HepG2 (cell line): ENCODE results near the gene WDR70. TPM values are rescaled to one million over a fixed set of nuclear protein-coding genes. Genes with fewer than 3 reads are reported as not detected.

ENCODE experiments used
- ATAC-seq: fragments of 200-7000 bp; cut with Tn5 transposase; 3 replicates; pipeline ENCODE4 v1.9.1; 2020; ENCODE audit warnings: mild to moderate bottlenecking, moderate library complexity
- BruUV-seq: library from RNA; stranded (reverse); fragments of 400-500 nt; replicated peaks from 2 replicates; lab custom pipeline; 2021; lab: Mats Ljungman, UMichigan
- CTCF ChIA-PET: fragments of 300-600 bp; formaldehyde crosslinking; extraction: SDS; loops from one replicate; lab custom pipeline; 2021; ENCODE audit warnings: low total read pairs, inconsistent platforms, low intra/inter-chr PET ratio; lab: Yijun Ruan, JAX
- POLR2A ChIA-PET: fragments of 350-600 bp; sonication (Branson Sonifier 250); formaldehyde crosslinking; loops from one replicate; lab custom pipeline; 2020; ENCODE audit warnings: antibody characterized with exemption, inconsistent platforms; lab: Yijun Ruan, JAX
- DNase-seq: peaks from one replicate; pipeline ENCODE4 v3.0.0-alpha.2; 2015; ENCODE audit warnings: low spot score
- FAIRE-seq: peaks from 3 replicates; lab custom pipeline; 2011; peaks lifted over from hg19 to GRCh38; lab: Jason Lieb, UNC
- H2AFZ ChIP-seq: one replicate; pipeline ENCODE4 v1.6.1; 2011; ENCODE audit warnings: low read length, inconsistent platforms
- H3K27ac ChIP-seq: fragments of 300-600 bp; 3 replicates; pipeline ENCODE4 v1.8.0; 2011; ENCODE audit warnings: mixed run types, mild to moderate bottlenecking, mixed read lengths, low read length, inconsistent platforms; ENCODE audit not compliant: insufficient read depth; ENCODE audit errors: extremely low read length
- H3K27me3 ChIP-seq, 2 experiments: fragments of 200-600 bp in 1 of 2; 2 replicates in 1 of 2; 3 replicates in 1 of 2; pipeline versions ENCODE4 v1.6.0 to v1.8.0; 2011; ENCODE audit warnings: low read length in 2 of 2, mild to moderate bottlenecking in 2 of 2, moderate library complexity in 2 of 2, inconsistent platforms in 1 of 2; ENCODE audit not compliant: insufficient read depth in 2 of 2, control insufficient read depth in 1 of 2
- H3K36me3 ChIP-seq, 2 experiments: fragments of 200-600 bp in 1 of 2; replicated peaks in 1 of 2; 2 replicates in 1 of 2; 3 replicates in 1 of 2; pipeline versions ENCODE4 v1.5.1 to v1.8.0; 2011; ENCODE audit warnings: low read length in 2 of 2, inconsistent platforms in 1 of 2; ENCODE audit not compliant: insufficient read depth in 2 of 2, control insufficient read depth in 1 of 2
- H3K4me1 ChIP-seq: 2 replicates; pipeline ENCODE4 v1.5.1; 2012; ENCODE audit warnings: low read length, inconsistent platforms; ENCODE audit not compliant: insufficient read depth
- H3K4me2 ChIP-seq: 2 replicates; pipeline ENCODE4 v1.6.0; 2011; ENCODE audit warnings: low read depth, low read length, inconsistent platforms
- H3K4me3 ChIP-seq, 3 experiments: fragments of 200-600 bp in 1 of 3; sonication (generic), shearing (Covaris generic) in 1 of 3; replicated peaks in 1 of 3; 2 replicates each; pipeline ENCODE4 v1.5.1; 2011 to 2016; ENCODE audit warnings: low read length in 3 of 3, inconsistent platforms in 2 of 3, low read depth in 2 of 3, mild to moderate bottlenecking in 2 of 3, control low read depth in 1 of 3, mixed read lengths in 1 of 3; ENCODE audit not compliant: insufficient read depth in 1 of 3
- H3K79me2 ChIP-seq: one replicate; pipeline ENCODE4 v1.6.1; 2011; ENCODE audit warnings: low read length, inconsistent platforms; ENCODE audit not compliant: insufficient read depth
- H3K9ac ChIP-seq: 2 replicates; pipeline ENCODE4 v1.6.0; 2011; ENCODE audit warnings: mild to moderate bottlenecking, low read depth, low read length, inconsistent platforms; ENCODE audit not compliant: insufficient read depth
- H3K9me3 ChIP-seq: 2 replicates; pipeline ENCODE4 v1.5.1; 2012; ENCODE audit warnings: mild to moderate bottlenecking, low read length
- H4K20me1 ChIP-seq: 2 replicates; pipeline ENCODE4 v1.6.0; 2011; ENCODE audit warnings: inconsistent platforms, mild to moderate bottlenecking, low read length, moderate library complexity; ENCODE audit not compliant: insufficient read depth
- ASH2L ChIP-seq: fragments of 300-600, 200-600 bp; sonication (generic); IDR thresholded peaks from 2 replicates; pipeline ENCODE4 v1.7.0; 2017; ENCODE audit warnings: low read depth, mild to moderate bottlenecking, moderate library complexity, mixed read lengths, low read length; ENCODE audit not compliant: insufficient read length
- BORCS8-MEF2B ChIP-seq: sonication (generic); formaldehyde crosslinking; IDR thresholded peaks from 2 replicates; pipeline ENCODE4 v1.8.0; 2022; ENCODE audit warnings: mild to moderate bottlenecking, missing genetic modification reagents
- ELF4 ChIP-seq: sonication (generic); formaldehyde crosslinking; IDR thresholded peaks from 2 replicates; pipeline ENCODE4 v1.5.0; 2020; ENCODE audit warnings: missing genetic modification reagents, mild to moderate bottlenecking, moderate library complexity, borderline replicate concordance
- KMT2A ChIP-seq: sonication (generic); formaldehyde crosslinking; IDR thresholded peaks from 2 replicates; pipeline ENCODE4 v1.4.0; 2020; ENCODE audit warnings: missing genetic modification reagents
- NR3C1 ChIP-seq: sonication (generic); formaldehyde crosslinking; IDR thresholded peaks from 2 replicates; pipeline ENCODE4 v1.4.0; 2020; ENCODE audit warnings: missing genetic modification reagents
- RXRA ChIP-seq: sonication (generic); formaldehyde crosslinking; IDR thresholded peaks from 2 replicates; pipeline ENCODE4 v1.5.1; 2020; ENCODE audit warnings: missing genetic modification reagents
- SALL2 ChIP-seq: sonication (generic); formaldehyde crosslinking; IDR thresholded peaks from 2 replicates; pipeline ENCODE4 v1.8.1; 2023; ENCODE audit warnings: mild to moderate bottlenecking, missing genetic modification reagents, inconsistent platforms
- SMYD3 ChIP-seq: sonication (generic); formaldehyde crosslinking; IDR thresholded peaks from 2 replicates; pipeline ENCODE4 v1.8.1; 2023; ENCODE audit warnings: mild to moderate bottlenecking, missing genetic modification reagents
- TBX2 ChIP-seq: sonication (generic); formaldehyde crosslinking; IDR thresholded peaks from 2 replicates; pipeline ENCODE4 v1.5.0; 2020; ENCODE audit warnings: missing genetic modification reagents, mild to moderate bottlenecking, borderline replicate concordance
- XRCC5 ChIP-seq: fragments of 200-400 bp; formaldehyde crosslinking; optimal IDR thresholded peaks from 2 replicates; pipeline ENCODE3; 2017; ENCODE audit warnings: mild to moderate bottlenecking, low read length
- ZMAT3 ChIP-seq: sonication (generic); formaldehyde crosslinking; conservative IDR thresholded peaks from 2 replicates; pipeline ENCODE4 v1.7.0; 2021; ENCODE audit warnings: missing genetic modification reagents
- ZNF12 ChIP-seq: sonication (generic); formaldehyde crosslinking; IDR thresholded peaks from 2 replicates; pipeline ENCODE4 v1.5.0; 2020; ENCODE audit warnings: missing genetic modification reagents
- ZNF747 ChIP-seq: sonication (generic); formaldehyde crosslinking; IDR thresholded peaks from 2 replicates; pipeline ENCODE4 v1.8.1; 2023; ENCODE audit warnings: missing genetic modification reagents, mild to moderate bottlenecking, borderline replicate concordance
- ZXDC ChIP-seq: sonication (generic); formaldehyde crosslinking; IDR thresholded peaks from 2 replicates; pipeline ENCODE4 v1.5.0; 2020; ENCODE audit warnings: mild to moderate bottlenecking, missing genetic modification reagents
- WGBS: methylation state at CpG from one replicate; pipeline ENCODE4 v1.1.6; 2017; ENCODE audit warnings: low lambda C conversion rate; 5-methylcytosine and 5-hydroxymethylcytosine counted together
- in situ Hi-C: cut with HindIII; loops from 2 replicates; pipeline ENCODE4 v1.10.0; 2017; ENCODE audit warnings: low pct_unique_long_range_greater_than_20kb; ENCODE audit not compliant: extremely low pct_ligation_motif_present
- intact Hi-C: fragments of 100-400 bp; cut with micrococcal nuclease; formaldehyde crosslinking; loops from one replicate; pipeline ENCODE4 v1.10.0; 2022; ENCODE audit not compliant: unreplicated experiment
- polyA plus RNA-seq, 8 experiments: library from polyadenylated mRNA; depleted of rRNA in 3 of 8; stranded (reverse) in 7 of 8; unstranded in 1 of 8; fragments of >200 nt; fragmentation: Illumina TruSeq in 4 of 8; extraction: Trizol in 4 of 8; gene quantifications; 2 replicates each; pipeline versions ENCODE4 v1.2.1 to v1.2.3, GENCODE V29; 2011 to 2016; ENCODE audit warnings: low read depth in 4 of 8, missing spikeins in 1 of 8, mixed read lengths in 1 of 8; ENCODE audit not compliant: insufficient read depth in 1 of 8
- total RNA-seq, 5 experiments: library from RNA; depleted of rRNA; stranded (reverse); fragments of >200 nt; fragmentation: Illumina TruSeq; extraction: Trizol; gene quantifications; 2 replicates each; pipeline ENCODE4 v1.2.3, GENCODE V29; 2016; ENCODE audit warnings: low read depth in 1 of 5
- TF ChIP-seq, protein P1 (sequence below): conservative IDR thresholded peaks from 2 replicates; pipeline ENCODE4 v1.6.1; 2018; ENCODE audit warnings: missing genetic modification reagents
- TF ChIP-seq, protein P2 (sequence below): sonication (generic); formaldehyde crosslinking; IDR thresholded peaks from 2 replicates; pipeline ENCODE4 v1.5.0; 2020; ENCODE audit warnings: mild to moderate bottlenecking, missing genetic modification reagents

Gene WDR70
- total and polyA plus RNA-seq, 2 of the 13 experiments (the other 11 are each of a cell fraction or from before 2014, with no cell fraction given) = 14.6 to 30.6 TPM

- TF ChIP-seq ZNF747 (CRISPR knock-in tag) (0 out of 2 replicates have a peak, but pooled peaks have one; percentile 13), ASH2L (peak; percentile 53), XRCC5 (no peak), NR3C1 (CRISPR knock-in tag) (no peak), SALL2 (CRISPR knock-in tag) (no peak), ZXDC (CRISPR knock-in tag) (no peak), ZMAT3 (0 out of 2 replicates have a peak, but pooled peaks have one; percentile 19), SMYD3 (CRISPR knock-in tag) (no peak)
Observed at GRCh38 chr5:37370550-37370863, 8.6 kb upstream of the WDR70 start (continued).

DNA sequence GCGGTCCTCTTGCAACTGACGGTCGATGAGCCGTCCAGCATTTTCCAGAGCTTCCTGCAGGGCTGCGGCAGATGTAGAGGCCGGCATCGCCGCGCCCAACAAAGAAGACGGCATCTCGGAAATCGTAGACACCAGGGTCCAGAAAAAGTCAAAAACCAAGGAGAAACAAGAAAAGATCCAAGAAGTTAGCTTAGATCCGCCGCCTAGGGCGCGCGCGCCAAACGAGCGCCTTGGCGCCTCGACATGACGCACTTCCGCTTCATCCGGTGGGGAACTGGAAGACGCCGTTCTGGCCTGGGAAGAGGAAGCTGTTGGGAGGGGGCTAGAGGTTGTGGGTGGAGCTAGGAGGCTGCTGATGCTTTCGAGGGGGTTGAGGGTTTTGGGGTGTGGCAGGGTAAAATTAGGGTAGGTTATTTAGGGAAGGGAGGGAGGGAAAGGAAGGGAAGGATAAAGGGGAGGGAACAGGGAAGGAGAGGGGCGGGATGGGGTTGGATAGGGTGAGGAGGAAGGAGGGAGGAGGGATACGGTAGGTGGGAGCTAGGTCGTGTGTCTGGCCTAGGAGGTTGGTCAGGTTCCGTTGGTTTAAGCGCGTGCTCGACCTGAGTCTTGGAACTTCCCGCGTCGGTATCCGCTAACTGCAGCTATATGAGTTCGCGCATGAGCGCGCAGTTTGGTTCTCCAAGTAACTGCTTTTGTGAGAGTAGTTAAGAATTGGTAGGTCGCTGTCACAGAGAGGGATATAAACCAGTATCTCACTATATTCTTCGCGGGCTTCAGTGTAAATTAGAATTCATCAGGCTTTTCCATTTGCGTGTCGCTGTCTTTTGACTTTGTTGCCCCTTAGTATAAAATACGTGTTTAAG is 8.0 kb upstream of the WDR70 start, which contains the start of gene NUP155:
Gene NUP155 (minus strand): TSS at position 243 of the 863 bp plus-strand sequence. CDS start 129 bp downstream, at position 114.
- ATAC-seq (peak; percentile 93), FAIRE-seq (peak; percentile 92), DNase-seq (peak; percentile 91)
- Histone ChIP-seq H3K36me3 (no peaks in the 10 kb centered on the region; a peak in 2 of 5 replicates), H3K27ac (peak within 1 kb of the TSS; percentile 81), H3K79me2 (peaks cover 43% of the 10 kb centered on the region), H3K4me2 (peak within 1 kb of the TSS; percentile 78), H3K4me1 (peaks cover 55% of the 10 kb centered on the region), H3K27me3 (peaks cover 0 to 6% of the 10 kb centered on the region in 2 experiments; a peak in 1 of 5 replicates), H4K20me1 (no peaks in the 10 kb centered on the region), H3K9ac (peak within 1 kb of the TSS; percentile 84), H3K4me3 (peak within 1 kb of the TSS; percentile 79 to 100 (median 96)), H2AFZ (peak within 1 kb of the TSS; percentile 66), H3K9me3 (no peaks in the 10 kb centered on the region)
- intact Hi-C loops (no loop called here), in situ Hi-C loops (no loop called here)
- POLR2A ChIA-PET = interaction anchor here (0.6 to 2.3 kb wide), 6 partner anchors 8 to 1887 kb away, joined by 3 to 56 read pairs (median 6); partner anchors contain the start of genes CPLANE1 and WDR70
- WGBS = 30% methylated on average over 49 of the region's 49 CpGs
- no TSS peak for BruUV-seq
- CTCF ChIA-PET = no interaction called here
- TF ChIP-seq BORCS8-MEF2B (peak; percentile 43; the same call in 1 of the 2 replicates), KMT2A (CRISPR knock-in tag) (peak; percentile 96; the same call in 1 of the 2 replicates), ELF4 (CRISPR knock-in tag) (0 out of 2 replicates have a peak, but pooled peaks have one; percentile 35), TBX2 (CRISPR knock-in tag) (peak; percentile 37; the same call in 1 of the 2 replicates), RXRA (CRISPR knock-in tag) (peak; percentile 20; the same call in 1 of the 2 replicates), ZNF12 (0 out of 2 replicates have a peak, but pooled peaks have one; percentile 12)
- TF ChIP-seq, protein P1, sequence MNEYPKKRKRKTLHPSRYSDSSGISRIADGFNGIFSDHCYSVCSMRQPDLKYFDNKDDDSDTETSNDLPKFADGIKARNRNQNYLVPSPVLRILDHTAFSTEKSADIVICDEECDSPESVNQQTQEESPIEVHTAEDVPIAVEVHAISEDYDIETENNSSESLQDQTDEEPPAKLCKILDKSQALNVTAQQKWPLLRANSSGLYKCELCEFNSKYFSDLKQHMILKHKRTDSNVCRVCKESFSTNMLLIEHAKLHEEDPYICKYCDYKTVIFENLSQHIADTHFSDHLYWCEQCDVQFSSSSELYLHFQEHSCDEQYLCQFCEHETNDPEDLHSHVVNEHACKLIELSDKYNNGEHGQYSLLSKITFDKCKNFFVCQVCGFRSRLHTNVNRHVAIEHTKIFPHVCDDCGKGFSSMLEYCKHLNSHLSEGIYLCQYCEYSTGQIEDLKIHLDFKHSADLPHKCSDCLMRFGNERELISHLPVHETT (CRISPR knock-in tag) = no peak
- TF ChIP-seq, protein P2, sequence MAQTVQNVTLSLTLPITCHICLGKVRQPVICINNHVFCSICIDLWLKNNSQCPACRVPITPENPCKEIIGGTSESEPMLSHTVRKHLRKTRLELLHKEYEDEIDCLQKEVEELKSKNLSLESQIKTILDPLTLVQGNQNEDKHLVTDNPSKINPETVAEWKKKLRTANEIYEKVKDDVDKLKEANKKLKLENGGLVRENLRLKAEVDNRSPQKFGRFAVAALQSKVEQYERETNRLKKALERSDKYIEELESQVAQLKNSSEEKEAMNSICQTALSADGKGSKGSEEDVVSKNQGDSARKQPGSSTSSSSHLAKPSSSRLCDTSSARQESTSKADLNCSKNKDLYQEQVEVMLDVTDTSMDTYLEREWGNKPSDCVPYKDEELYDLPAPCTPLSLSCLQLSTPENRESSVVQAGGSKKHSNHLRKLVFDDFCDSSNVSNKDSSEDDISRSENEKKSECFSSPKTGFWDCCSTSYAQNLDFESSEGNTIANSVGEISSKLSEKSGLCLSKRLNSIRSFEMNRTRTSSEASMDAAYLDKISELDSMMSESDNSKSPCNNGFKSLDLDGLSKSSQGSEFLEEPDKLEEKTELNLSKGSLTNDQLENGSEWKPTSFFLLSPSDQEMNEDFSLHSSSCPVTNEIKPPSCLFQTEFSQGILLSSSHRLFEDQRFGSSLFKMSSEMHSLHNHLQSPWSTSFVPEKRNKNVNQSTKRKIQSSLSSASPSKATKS (CRISPR knock-in tag) = 0 out of 2 replicates have a peak, but pooled peaks have one; percentile 54
